Upper lobe of left lung (tissue), 6 donors: ENCODE measurements around the gene EMX2. TPM values are rescaled to one million over a fixed set of nuclear protein-coding genes. Genes with fewer than 3 reads are reported as not detected.
A peak's percentile ranks its signal among the peaks of the same experiment; 100 is the strongest.

Experiments used
- ATAC-seq, 2 donors: fragments of 200-7000 bp; cut with Tn5 transposase; one replicate each; pipeline ENCODE4 v1.9.1; 2022; ENCODE audit warnings: mild to moderate bottlenecking in 2 of 2, moderate library complexity in 2 of 2; ENCODE audit not compliant: low FRiP score in 2 of 2
- DNase-seq, 2 donors: peaks; one replicate each; pipeline ENCODE4 v3.0.0-alpha.2; 2019 to 2020
- H3K27ac ChIP-seq, 4 donors: fragments of 200-600 bp; sonication (generic); one replicate each; pipeline ENCODE4 v1.5.1; 2016 to 2019
- H3K27me3 ChIP-seq, 4 donors: fragments of 200-600 bp; sonication (generic); one replicate each; pipeline ENCODE4 v1.5.1; 2017 to 2019
- H3K36me3 ChIP-seq, 4 donors: fragments of 200-600 bp; sonication (generic); one replicate each; pipeline ENCODE4 v1.5.1; 2016 to 2019
- H3K4me1 ChIP-seq, 4 donors: fragments of 200-600 bp; sonication (generic); one replicate each; pipeline ENCODE4 v1.5.1; 2018 to 2019
- H3K4me3 ChIP-seq, 4 donors: fragments of 200-600 bp; sonication (generic); one replicate each; pipeline ENCODE4 v1.5.1; 2017 to 2019; ENCODE audit warnings: mild to moderate bottlenecking in 2 of 4, moderate library complexity in 1 of 4
- H3K9me3 ChIP-seq, 4 donors: fragments of 200-600 bp; sonication (generic); one replicate each; pipeline ENCODE4 v1.5.1; 2018 to 2019
- CTCF ChIP-seq, 6 experiments: fragments of 450-650 bp in 4 of 6; fragments of 200-600 bp in 2 of 6; sonication (generic) in 2 of 6; IDR thresholded peaks; one replicate each; pipeline ENCODE4 v1.5.1; 2016 to 2019; ENCODE audit warnings: antibody characterized with exemption in 6 of 6
- EP300 ChIP-seq, 4 donors: sonication (generic); formaldehyde crosslinking; IDR thresholded peaks; one replicate each; pipeline ENCODE4 v1.5.1; 2017; ENCODE audit warnings: antibody characterized with exemption in 4 of 4, control low read depth in 2 of 4
- POLR2A ChIP-seq, 4 donors: fragments of 450-650 bp; IDR thresholded peaks; one replicate each; pipeline ENCODE4 v1.5.1; 2016 to 2017; ENCODE audit warnings: antibody characterized with exemption in 4 of 4, mild to moderate bottlenecking in 2 of 4
- POLR2AphosphoS5 ChIP-seq, 2 donors: sonication (generic); formaldehyde crosslinking; IDR thresholded peaks; one replicate each; pipeline ENCODE4 v1.5.1; 2017; ENCODE audit warnings: antibody characterized with exemption in 2 of 2
- WGBS, 2 donors: methylation state at CpG; one replicate each; pipeline ENCODE4 v1.1.5; 2017 to 2018; 5-methylcytosine and 5-hydroxymethylcytosine counted together
- total RNA-seq, 6 donors: library from RNA; depleted of rRNA in 4 of 6; stranded (reverse); fragments of >200 nt in 4 of 6; gene quantifications; one replicate each; pipeline versions ENCODE4 v1.1.0 to v1.2.1, GENCODE V29; 2016 to 2021
- donor health status: DM: no; HTN: no; CAD: no; lungs with moderate emphysema.
- donor health status: DM: no; HTN: yes; CAD: no; lungs with severe emphysema.

EMX2 gene
- total RNA-seq, 6 donors from 2014 or later: 0.09 TPM; not detected in 5

GRCh38 chr10:117543225-117544003 lies 868 bp downstream of the EMX2 start:
- Histone ChIP-seq H3K4me1 (peaks cover 38 to 66% (median 43%) of the 10 kb centered on the region in 4 donors), H3K27ac (no peak overlapping the region), H3K4me3 (peak overlapping the region in 3 of 4 donors; percentile 4 to 31 (median 13)), H3K9me3 (no peaks in the 10 kb centered on the region), H3K27me3 (peaks cover 2 to 89% (median 48%) of the 10 kb centered on the region in 4 donors), H3K36me3 (no peaks in the 10 kb centered on the region)
- DNase-seq (peak in 1 of 2 donors; percentile 88), ATAC-seq (peak in 1 of 2 donors; percentile 40)
- 5 to 10% methylated on average over 2 to 56 of the region's 90 CpGs for WGBS, 2 donors
- TF ChIP-seq POLR2AphosphoS5 (IDR thresholded peaks at IDR 0.05) (no peak), POLR2A (IDR thresholded peaks at IDR 0.05) (no peak), EP300 (IDR thresholded peaks at IDR 0.05) (no peak), CTCF (IDR thresholded peaks at IDR 0.05) (no peak)

GRCh38 chr10:117544004-117544701 lies 1.6 kb downstream of the EMX2 start:
- no peak overlapping the region for H3K27ac ChIP-seq
- TF ChIP-seq CTCF (IDR thresholded peaks at IDR 0.05) (no peak), POLR2A (IDR thresholded peaks at IDR 0.05) (no peak), EP300 (IDR thresholded peaks at IDR 0.05) (no peak), POLR2AphosphoS5 (IDR thresholded peaks at IDR 0.05) (no peak)
- H3K9me3 ChIP-seq: no peaks in the 10 kb centered on the region
- peaks cover 2 to 92% (median 48%) of the 10 kb centered on the region in 4 donors for H3K27me3 ChIP-seq
- peaks cover 38 to 66% (median 43%) of the 10 kb centered on the region in 4 donors for H3K4me1 ChIP-seq
- H3K4me3 ChIP-seq: peak overlapping the region in 3 of 4 donors; percentile 4 to 31 (median 13)
- ATAC-seq (peak in 1 of 2 donors; percentile 2), DNase-seq (peak in 1 of 2 donors; percentile 67)
- 7 to 12% methylated on average over 26 to 37 of the region's 41 CpGs for WGBS, 2 donors
- no peaks in the 10 kb centered on the region for H3K36me3 ChIP-seq

- Histone ChIP-seq H3K36me3 (no peaks in the 10 kb centered on the region), H3K27ac (no peak overlapping the region), H3K4me3 (peak overlapping the region in 2 of 4 donors; percentile 24 to 30), H3K4me1 (peaks cover 38 to 66% (median 43%) of the 10 kb centered on the region in 4 donors), H3K27me3 (peaks cover 2 to 87% (median 47%) of the 10 kb centered on the region in 4 donors), H3K9me3 (no peaks in the 10 kb centered on the region)
- 7% methylated on average over 29 of the region's 29 CpGs for WGBS, 2 donors
- DNase-seq (peak in 1 of 2 donors; percentile 48), ATAC-seq (no peak)
- TF ChIP-seq POLR2A (IDR thresholded peaks at IDR 0.05): no peak
- TF ChIP-seq EP300 (IDR thresholded peaks at IDR 0.05): no peak
- no peak for TF ChIP-seq CTCF (IDR thresholded peaks at IDR 0.05)
- no peak for TF ChIP-seq POLR2AphosphoS5 (IDR thresholded peaks at IDR 0.05)
These were observed 2.2 kb downstream of the EMX2 start for GRCh38 chr10:117544711-117545140.

- TF ChIP-seq POLR2A (IDR thresholded peaks at IDR 0.05) (no peak), POLR2AphosphoS5 (IDR thresholded peaks at IDR 0.05) (no peak), CTCF (IDR thresholded peaks at IDR 0.05) (no peak)
- H3K4me1 ChIP-seq: peaks cover 38 to 66% (median 43%) of the 10 kb centered on the region in 4 donors
- DNase-seq (peak in 1 of 2 donors; percentile 82), ATAC-seq (no peak)
- H3K27me3 ChIP-seq: peaks cover 2 to 84% (median 44%) of the 10 kb centered on the region in 4 donors
- H3K4me3 ChIP-seq: peak overlapping the region in 2 of 4 donors; percentile 24 to 30
- no peaks in the 10 kb centered on the region for H3K9me3 ChIP-seq
- no peaks in the 10 kb centered on the region for H3K36me3 ChIP-seq
- WGBS, 2 donors: 2 to 11% methylated on average over 13 to 38 of the region's 67 CpGs
- no peak overlapping the region for H3K27ac ChIP-seq
These were observed 2.8 kb downstream of the EMX2 start for GRCh38 chr10:117545141-117546019.
